Limb (tissue), 2 donors: ENCODE measurements around the gene CNOT6L.
"Not testable (repeated sequence)": the region's sequence is repeated elsewhere in the genome, so short reads cannot be mapped to it uniquely, and the experiment has no call there.

Experiments used
- DNase-seq, 2 donors: peaks; one replicate each; pipeline ENCODE4 v3.0.0-alpha.2; 2016; ENCODE audit errors: extremely low spot score in 2 of 2

CNOT6L gene

GRCh38 chr4:77782102-77782835, 36.9 kb downstream of the CNOT6L start:
- DNase-seq = no peak

GRCh38 chr4:77780762-77781161, 38.4 kb downstream of the CNOT6L start:
- DNase-seq = not testable (repeated sequence)

- no peak for DNase-seq
These were observed 41.9 kb downstream of the CNOT6L start for GRCh38 chr4:77777135-77777807.

GRCh38 chr4:77776182-77777134, 42.7 kb downstream of the CNOT6L start:
- DNase-seq = no peak

GRCh38 chr4:77773101-77773500, 46.1 kb downstream of the CNOT6L start:
- no peak for DNase-seq

GRCh38 chr4:77771566-77771965, 47.6 kb downstream of the CNOT6L start:
- no peak for DNase-seq

GRCh38 chr4:77765720-77766119, 53.4 kb downstream of the CNOT6L start:
- no peak for DNase-seq

GRCh38 chr4:77762531-77762930, 56.6 kb downstream of the CNOT6L start:
- no peak for DNase-seq

- no peak for DNase-seq
These were observed 57.6 kb downstream of the CNOT6L start for GRCh38 chr4:77761595-77761994.

- no peak for DNase-seq
These were observed 60.4 kb downstream of the CNOT6L start for GRCh38 chr4:77758804-77759203.

GRCh38 chr4:77751764-77752163, 67.4 kb downstream of the CNOT6L start:
- no peak for DNase-seq

- DNase-seq = no peak
These were observed 73.4 kb downstream of the CNOT6L start for GRCh38 chr4:77745792-77746191.

- no peak for DNase-seq
These were observed 77.1 kb downstream of the CNOT6L start for GRCh38 chr4:77742054-77742453.

- DNase-seq = no peak
These were observed 78.7 kb downstream of the CNOT6L start for GRCh38 chr4:77740480-77740879.

- no peak for DNase-seq
These were observed 84.2 kb downstream of the CNOT6L start for GRCh38 chr4:77734928-77735327.

- no peak for DNase-seq
These were observed 87.5 kb downstream of the CNOT6L start for GRCh38 chr4:77731656-77732055.

GRCh38 chr4:77728420-77728819, 90.7 kb downstream of the CNOT6L start:
- DNase-seq = no peak

- no peak for DNase-seq
These were observed 98.1 kb downstream of the CNOT6L start for GRCh38 chr4:77721073-77721472.

GRCh38 chr4:77718500-77718899, 100.7 kb downstream of the CNOT6L start:
- DNase-seq = not testable (repeated sequence)

- DNase-seq = no peak
These were observed 103.5 kb downstream of the CNOT6L start for GRCh38 chr4:77715414-77716290.

GRCh38 chr4:77714514-77714913, 104.7 kb downstream of the CNOT6L start:
- no peak for DNase-seq
